Right lobe of liver (tissue), 4 donors: ENCODE measurements around the gene EVA1C.
"Not testable (repeated sequence)": the region's sequence is repeated elsewhere in the genome, so short reads cannot be mapped to it uniquely, and the experiment has no call there.

Experiments used
- CTCF ChIP-seq, 4 donors: fragments of 200-600 bp in 3 of 4; fragments of 450-650 bp in 1 of 4; IDR thresholded peaks; one replicate each; pipeline versions ENCODE4 v1.5.1 to v1.8.0; 2016 to 2022; ENCODE audit warnings: antibody characterized with exemption in 4 of 4, mild to moderate bottlenecking in 2 of 4
- POLR2A ChIP-seq: fragments of 450-650 bp; IDR thresholded peaks from one replicate; pipeline ENCODE4 v1.6.1; 2017; ENCODE audit warnings: antibody characterized with exemption, mild to moderate bottlenecking
- donor health status: DM: no; HTN: no; CAD: no.
- donor health status: DM: no; HTN: no; CAD: no.
- donor health status: DM: no; HTN: yes; CAD: no.

GRCh38 chr21:32368961-32369360 is 43.5 kb upstream of the EVA1C start:
- not testable (repeated sequence) for TF ChIP-seq CTCF (IDR thresholded peaks at IDR 0.05); POLR2A
